ENCODE results near the gene WASF2. TPM values are rescaled to one million over a fixed set of nuclear protein-coding genes. Genes with fewer than 3 reads are reported as not detected.

The WASF2 gene
- total RNA-seq, 2 donors from 2014 or later = 60.1 to 83.7 TPM

GRCh38 chr1:27357281-27358037 lies 132.5 kb downstream of the WASF2 start:
- Histone ChIP-seq H3K4me1 (ENCODE audit: control insufficient read depth in 1 of 2, low read depth in 2 of 2) (peaks cover 0 to 8% of the 10 kb centered on the region in 2 donors), H3K27ac (no peak overlapping the region), H3K9me3 (no peaks in the 10 kb centered on the region), H3K4me3 (no peak overlapping the region), H3K36me3 (peaks cover 74% of the 10 kb centered on the region), H3K27me3 (replicated peaks; ENCODE audit: insufficient read depth) (no peaks in the 10 kb centered on the region)
- TF ChIP-seq CTCF (IDR thresholded peaks at IDR 0.05) = peak; percentile 99
- DNase-seq (ENCODE audit: low spot score) = no peak
- no peak for ATAC-seq (ENCODE audit: insufficient number of reproducible peaks, low FRiP score, low read depth)

DNA sequence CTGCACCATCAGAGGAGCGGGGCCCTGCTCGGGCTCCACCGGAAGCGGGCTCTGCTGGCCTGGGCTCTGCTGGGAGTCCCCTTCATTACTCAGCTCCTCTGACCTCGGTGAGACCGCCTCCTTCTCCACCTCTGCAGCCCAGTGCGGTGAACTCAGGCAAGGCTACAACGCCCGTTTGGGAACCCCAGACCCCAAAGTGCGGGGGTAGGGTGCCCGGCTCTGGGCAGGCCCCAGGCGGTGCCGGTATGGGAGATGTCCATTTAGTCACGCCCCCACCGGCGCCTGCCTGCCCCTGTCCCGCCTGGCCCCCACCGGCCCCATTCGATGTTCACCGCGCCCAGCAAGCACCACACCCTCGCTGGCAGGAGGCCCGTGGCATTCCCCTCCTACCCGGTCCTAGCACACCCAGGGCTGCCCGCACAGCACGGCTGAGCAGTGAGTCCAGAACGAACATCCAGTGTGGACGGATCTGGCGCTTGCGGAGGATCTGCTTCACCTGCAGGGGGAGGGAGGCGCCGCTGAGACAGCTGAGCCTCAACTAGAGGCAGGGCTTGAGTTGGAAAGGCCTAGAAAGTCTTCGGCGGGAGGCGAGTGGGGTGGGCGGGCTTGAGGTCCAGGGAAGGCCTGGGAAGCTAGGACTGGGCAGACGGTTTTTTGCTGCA lies 133.2 kb downstream of the WASF2 start:
- peaks cover 67% of the 10 kb centered on the region for H3K36me3 ChIP-seq

DNA sequence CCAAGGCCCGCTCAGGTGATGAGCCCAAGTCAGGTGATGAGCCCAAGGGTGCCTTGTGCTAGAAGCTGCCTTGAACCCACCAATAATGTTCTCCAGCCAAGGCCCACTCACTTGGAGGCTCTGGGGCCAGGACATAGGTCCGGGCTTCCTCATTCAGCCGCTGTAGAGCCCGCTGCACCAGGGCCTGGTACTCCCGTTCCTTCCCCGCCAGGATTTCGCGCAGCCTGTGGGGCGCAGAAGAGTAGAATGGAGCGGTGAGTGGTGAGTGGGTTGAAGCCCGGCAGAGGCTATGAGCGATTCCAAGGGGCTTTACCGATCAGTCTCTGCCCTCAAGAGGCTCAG lies 133.7 kb downstream of the WASF2 start:
- Histone ChIP-seq H3K4me3 (no peak overlapping the region), H3K36me3 (peaks cover 62% of the 10 kb centered on the region)
- ATAC-seq (ENCODE audit: insufficient number of reproducible peaks, low FRiP score, low read depth) = no peak

More for the DNA sequence above, 133.2 kb downstream of the WASF2 start:
- H3K27ac ChIP-seq = no peak overlapping the region
- H3K27me3 ChIP-seq (replicated peaks; ENCODE audit: insufficient read depth) = no peaks in the 10 kb centered on the region
- DNase-seq (ENCODE audit: low spot score) (no peak), ATAC-seq (ENCODE audit: insufficient number of reproducible peaks, low FRiP score, low read depth) (no peak)
- H3K9me3 ChIP-seq = no peaks in the 10 kb centered on the region
- H3K4me1 ChIP-seq (ENCODE audit: control insufficient read depth in 1 of 2, low read depth in 2 of 2) = peaks cover 0 to 8% of the 10 kb centered on the region in 2 donors
- no peak for TF ChIP-seq CTCF (IDR thresholded peaks at IDR 0.05)
- H3K4me3 ChIP-seq = no peak overlapping the region

GRCh38 chr1:27355683-27356082 lies 134.3 kb downstream of the WASF2 start:
- DNase-seq (ENCODE audit: low spot score) = no peak
- H3K4me1 ChIP-seq (ENCODE audit: control insufficient read depth in 1 of 2, low read depth in 2 of 2) = peaks cover 0 to 16% of the 10 kb centered on the region in 2 donors
- H3K4me3 ChIP-seq = no peak overlapping the region
- H3K36me3 ChIP-seq = peaks cover 56% of the 10 kb centered on the region
- no peaks in the 10 kb centered on the region for H3K9me3 ChIP-seq
- TF ChIP-seq CTCF (IDR thresholded peaks at IDR 0.05) = no peak
- no peaks in the 10 kb centered on the region for H3K27me3 ChIP-seq (replicated peaks; ENCODE audit: insufficient read depth)
- H3K27ac ChIP-seq = no peak overlapping the region
- ATAC-seq (ENCODE audit: insufficient number of reproducible peaks, low FRiP score, low read depth) = no peak

More for the DNA sequence above, 133.7 kb downstream of the WASF2 start:
- Histone ChIP-seq H3K27ac (no peak overlapping the region), H3K9me3 (no peaks in the 10 kb centered on the region), H3K27me3 (replicated peaks; ENCODE audit: insufficient read depth) (no peaks in the 10 kb centered on the region), H3K4me1 (ENCODE audit: control insufficient read depth in 1 of 2, low read depth in 2 of 2) (peaks cover 0 to 10% of the 10 kb centered on the region in 2 donors)
- TF ChIP-seq CTCF (IDR thresholded peaks at IDR 0.05) = no peak
- no peak for DNase-seq (ENCODE audit: low spot score)

Other genes starting within 250 kb of the WASF2 start
- gene TMEM222, start 168.0 kb downstream of the WASF2 start, total RNA-seq = 10 to 100 TPM; 31.5 to 45.1 TPM
- 1 to 10 TPM; 4.1 to 5.5 TPM for gene SYTL1, start 148.1 kb downstream of the WASF2 start, total RNA-seq
- gene MAP3K6, start 123.2 kb downstream of the WASF2 start, total RNA-seq = 10 to 100 TPM; 78.6 to 85.6 TPM
- 1 to 10 TPM; 3.5 to 4.5 TPM for gene FCN3, start 115.3 kb downstream of the WASF2 start, total RNA-seq
- not detected for gene CD164L2, start 106.8 kb downstream of the WASF2 start, total RNA-seq
- gene GPR3, start 97.5 kb downstream of the WASF2 start, total RNA-seq = not detected
- gene AHDC1, start 114.0 kb upstream of the WASF2 start, total RNA-seq = 10 to 100 TPM; 38.3 to 55.4 TPM
- 10 to 100 TPM; 17.0 to 21.5 TPM for gene FGR, start 145.0 kb upstream of the WASF2 start, total RNA-seq
- 100 to 1,000 TPM in 1 of 2 donors, 10 to 100 TPM in 1; 96.9 to 188 TPM for gene IFI6, start 182.0 kb upstream of the WASF2 start, total RNA-seq
- gene FAM76A, start 235.8 kb upstream of the WASF2 start, total RNA-seq = 10 to 100 TPM; 18.0 to 19.0 TPM